Bronchial epithelial cell (primary cell): Measurements from ENCODE around the gene CBX5. TPM values are rescaled to one million over a fixed set of nuclear protein-coding genes. Genes with fewer than 3 reads are reported as not detected.
A peak's percentile ranks its signal among the peaks of the same experiment; 100 is the strongest.

ENCODE experiments used
- DNase-seq: peaks from one replicate; pipeline ENCODE4 v3.0.0-alpha.2; 2010; ENCODE audit warnings: low read depth
- FAIRE-seq: peaks from 2 replicates; lab custom pipeline; 2011; peaks lifted over from hg19 to GRCh38; lab: Jason Lieb, UNC
- H3K27me3 ChIP-seq: 2 replicates; pipeline ENCODE4 v1.5.1; 2011; ENCODE audit warnings: low read length; ENCODE audit not compliant: control insufficient read depth, insufficient read depth
- H3K36me3 ChIP-seq: 2 replicates; pipeline ENCODE4 v1.5.1; 2011; ENCODE audit warnings: low read length; ENCODE audit not compliant: control insufficient read depth, insufficient read depth
- H3K4me3 ChIP-seq: 2 replicates; pipeline ENCODE4 v1.5.1; 2011; ENCODE audit warnings: mild to moderate bottlenecking, low read depth, low read length, control low read depth
- CTCF ChIP-seq: IDR thresholded peaks from 2 replicates; pipeline ENCODE4 v1.5.1; 2011; ENCODE audit warnings: mild to moderate bottlenecking, moderate library complexity, low read length, control low read depth, inconsistent platforms; ENCODE audit not compliant: insufficient read depth, severe bottlenecking
- total RNA-seq: library from RNA; depleted of rRNA; stranded (reverse); fragments of >200 nt; gene quantifications from 2 replicates; pipeline ENCODE4 v1.2.1, GENCODE V29; 2014

Gene CBX5
- total RNA-seq, 1 donor from 2014 or later, result 13.2 TPM

GRCh38 chr12:54207539-54208294 lies 72.2 kb downstream of the CBX5 start:
- Histone ChIP-seq H3K27me3 (peaks cover 14% of the 10 kb centered on the region), H3K4me3 (no peak overlapping the region), H3K36me3 (no peaks in the 10 kb centered on the region)
- no peak for FAIRE-seq
- peak; percentile 74 for DNase-seq
- TF ChIP-seq CTCF, result peak; percentile 96

GRCh38 chr12:54206791-54207190 lies 73.1 kb downstream of the CBX5 start:
- DNase-seq (no peak), FAIRE-seq (no peak)

GRCh38 chr12:54204316-54204715 lies 75.6 kb downstream of the CBX5 start:
- no peak for TF ChIP-seq CTCF
- DNase-seq (no peak), FAIRE-seq (no peak)
- peaks cover 14% of the 10 kb centered on the region for H3K27me3 ChIP-seq
- no peak overlapping the region for H3K4me3 ChIP-seq
- H3K36me3 ChIP-seq, result no peaks in the 10 kb centered on the region

More at GRCh38 chr12:54206791-54207190, 73.1 kb downstream of the CBX5 start:
- peaks cover 14% of the 10 kb centered on the region for H3K27me3 ChIP-seq
- H3K36me3 ChIP-seq, result no peaks in the 10 kb centered on the region
- no peak overlapping the region for H3K4me3 ChIP-seq
- TF ChIP-seq CTCF, result no peak

GRCh38 chr12:54201001-54201794 lies 78.7 kb downstream of the CBX5 start:
- DNase-seq (no peak), FAIRE-seq (no peak)
- TF ChIP-seq CTCF, result peak; percentile 98
- H3K4me3 ChIP-seq, result no peak overlapping the region
- peaks cover 18% of the 10 kb centered on the region for H3K27me3 ChIP-seq
- no peaks in the 10 kb centered on the region for H3K36me3 ChIP-seq

DNA sequence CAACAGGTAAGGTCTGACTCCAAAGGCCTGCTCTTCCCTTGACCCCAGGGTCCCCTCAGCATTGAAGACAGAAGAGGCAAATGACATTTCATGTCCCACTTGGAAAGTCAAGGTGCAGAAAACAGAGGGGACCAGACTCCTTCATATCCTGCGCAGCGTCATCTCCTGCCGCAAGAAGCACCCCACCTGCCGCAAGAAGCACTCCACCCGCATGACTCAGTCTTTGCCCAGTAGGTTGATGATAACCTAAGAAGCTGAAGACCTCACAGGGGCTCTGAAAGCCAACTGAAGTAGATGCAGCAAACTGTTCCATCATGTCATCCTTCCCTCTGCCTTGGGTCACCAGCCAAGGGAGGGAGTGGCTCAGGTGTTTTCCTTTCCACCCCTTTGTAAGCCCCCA lies 79.5 kb downstream of the CBX5 start:
- no peak for TF ChIP-seq CTCF
- Histone ChIP-seq H3K4me3 (no peak overlapping the region), H3K27me3 (peaks cover 12% of the 10 kb centered on the region), H3K36me3 (no peaks in the 10 kb centered on the region)
- no peak for DNase-seq
- FAIRE-seq, result no peak
